ENCODE data around the gene IGFBP2. TPM values are rescaled to one million over a fixed set of nuclear protein-coding genes. Genes with fewer than 3 reads are reported as not detected.

IGFBP2 gene
- total RNA-seq, 1 donor from 2014 or later, result 371 TPM

DNA sequence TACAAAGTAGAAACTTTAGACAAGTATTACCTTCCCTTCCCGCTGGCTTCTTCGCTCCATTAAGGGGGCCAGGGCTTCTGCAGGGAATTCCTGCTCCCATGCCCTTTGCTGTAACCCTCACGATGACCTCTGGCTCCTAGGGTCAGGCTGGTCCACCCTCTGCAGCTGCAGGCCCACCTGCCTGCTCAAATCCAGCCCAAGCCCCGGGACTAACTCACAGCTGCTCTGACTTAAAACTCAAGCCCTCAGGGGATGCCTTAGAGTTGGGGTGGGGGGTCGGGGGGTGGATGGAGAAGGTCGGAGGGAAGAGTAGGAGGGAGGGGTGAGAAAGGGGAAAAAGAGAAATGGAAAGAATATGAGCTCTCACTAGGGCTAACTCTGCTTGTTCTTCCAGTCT is 57.2 kb downstream of the IGFBP2 start:
- Histone ChIP-seq H3F3A (ENCODE audit: low read depth) (peaks cover 50% of the 10 kb centered on the region), H3K4me1 (peaks cover 38% of the 10 kb centered on the region), H3K36me3 (peaks cover 8% of the 10 kb centered on the region), H3K79me2 (ENCODE audit: low read depth) (peaks cover 49% of the 10 kb centered on the region), H3K4me3 (peak overlapping the region; percentile 80), H2AFZ (replicated peaks) (no peak overlapping the region), H3K9me3 (ENCODE audit: low read depth) (no peaks in the 10 kb centered on the region), H3K27me3 (no peaks in the 10 kb centered on the region), H3K9ac (no peak overlapping the region), H4K20me1 (ENCODE audit: low read depth) (peaks cover 62% of the 10 kb centered on the region), H3K27ac (peak overlapping the region; percentile 58), H3K4me2 (peak overlapping the region; percentile 96)
- TF ChIP-seq, protein P1, sequence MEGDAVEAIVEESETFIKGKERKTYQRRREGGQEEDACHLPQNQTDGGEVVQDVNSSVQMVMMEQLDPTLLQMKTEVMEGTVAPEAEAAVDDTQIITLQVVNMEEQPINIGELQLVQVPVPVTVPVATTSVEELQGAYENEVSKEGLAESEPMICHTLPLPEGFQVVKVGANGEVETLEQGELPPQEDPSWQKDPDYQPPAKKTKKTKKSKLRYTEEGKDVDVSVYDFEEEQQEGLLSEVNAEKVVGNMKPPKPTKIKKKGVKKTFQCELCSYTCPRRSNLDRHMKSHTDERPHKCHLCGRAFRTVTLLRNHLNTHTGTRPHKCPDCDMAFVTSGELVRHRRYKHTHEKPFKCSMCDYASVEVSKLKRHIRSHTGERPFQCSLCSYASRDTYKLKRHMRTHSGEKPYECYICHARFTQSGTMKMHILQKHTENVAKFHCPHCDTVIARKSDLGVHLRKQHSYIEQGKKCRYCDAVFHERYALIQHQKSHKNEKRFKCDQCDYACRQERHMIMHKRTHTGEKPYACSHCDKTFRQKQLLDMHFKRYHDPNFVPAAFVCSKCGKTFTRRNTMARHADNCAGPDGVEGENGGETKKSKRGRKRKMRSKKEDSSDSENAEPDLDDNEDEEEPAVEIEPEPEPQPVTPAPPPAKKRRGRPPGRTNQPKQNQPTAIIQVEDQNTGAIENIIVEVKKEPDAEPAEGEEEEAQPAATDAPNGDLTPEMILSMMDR (IDR thresholded peaks at IDR 0.05), result no peak
- TF ChIP-seq EZH2phosphoT487 (IDR thresholded peaks at IDR 0.05) (no peak), EZH2 (IDR thresholded peaks at IDR 0.05) (no peak)
- no peaks in the 10 kb centered on the region for H3K36me3 Mint-ChIP-seq
- peak overlapping the region; percentile 38 for H3K4me3 Mint-ChIP-seq
- peak; percentile 83 for DNase-seq (ENCODE audit: low spot score)
- H3K4me1 Mint-ChIP-seq, result peaks cover 50% of the 10 kb centered on the region
- H3K9me3 Mint-ChIP-seq, result no peaks in the 10 kb centered on the region
- peak overlapping the region; percentile 55 for H3K27ac Mint-ChIP-seq
- peaks cover 13% of the 10 kb centered on the region for H3K27me3 Mint-ChIP-seq (ENCODE audit: insufficient read depth, low read depth)

DNA sequence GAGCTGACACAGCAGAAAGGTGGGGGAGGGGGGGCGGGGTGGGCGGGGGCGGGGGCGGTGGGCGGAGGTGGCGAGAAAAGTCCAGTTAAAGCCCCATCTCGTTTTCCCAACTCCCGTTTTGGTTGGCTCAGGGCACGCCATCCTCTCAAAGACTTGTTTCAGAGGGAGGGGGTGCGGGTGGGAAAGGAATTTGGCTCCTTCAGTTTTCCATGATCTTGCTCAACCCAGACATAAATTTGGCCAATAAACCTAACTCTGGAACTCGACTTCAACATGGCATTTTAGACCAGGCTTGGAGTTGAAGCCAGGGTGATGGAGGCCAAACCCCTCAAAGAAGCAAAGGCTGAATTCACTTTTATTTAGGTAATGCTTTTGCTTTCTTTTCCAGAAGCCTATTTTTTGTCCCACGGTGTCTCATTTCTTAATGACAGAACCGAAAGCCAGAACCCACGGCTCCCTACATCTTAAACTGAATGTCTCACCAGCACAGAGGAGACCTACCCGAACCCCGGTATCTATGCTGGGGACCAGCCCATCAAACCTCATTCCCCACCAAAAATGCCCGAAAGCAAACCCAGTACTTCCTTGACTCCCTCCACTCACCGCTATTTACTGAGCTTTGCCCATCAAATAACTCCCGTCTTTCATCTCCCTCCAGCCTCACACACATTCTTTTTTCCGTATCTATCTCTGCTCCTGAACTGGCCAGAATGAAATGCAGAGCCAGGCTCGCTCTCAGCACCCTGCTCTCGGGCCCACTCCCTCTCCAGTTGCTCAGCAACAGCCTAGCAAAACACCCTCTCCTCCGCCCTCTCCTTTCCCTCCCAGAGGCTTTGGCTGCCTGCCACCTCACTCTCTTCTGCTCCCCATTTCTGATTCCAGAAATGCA is 57.9 kb downstream of the IGFBP2 start:
- no peak overlapping the region for H2AFZ ChIP-seq (replicated peaks)
- peak; percentile 81 for DNase-seq (ENCODE audit: low spot score)
- Mint-ChIP-seq H3K4me1 (peaks cover 54% of the 10 kb centered on the region), H3K27me3 (ENCODE audit: insufficient read depth, low read depth) (peaks cover 13% of the 10 kb centered on the region), H3K9me3 (no peaks in the 10 kb centered on the region), H3K27ac (peak overlapping the region; percentile 71), H3K36me3 (no peaks in the 10 kb centered on the region), H3K4me3 (peak overlapping the region; percentile 94)
- peaks cover 44% of the 10 kb centered on the region for H3K4me1 ChIP-seq
- peak overlapping the region; percentile 96 for H3K4me2 ChIP-seq
- TF ChIP-seq, protein P1 (IDR thresholded peaks at IDR 0.05), result no peak
- no peak for TF ChIP-seq EZH2 (IDR thresholded peaks at IDR 0.05)
- TF ChIP-seq EZH2phosphoT487 (IDR thresholded peaks at IDR 0.05), result no peak
- H3K4me3 ChIP-seq, result peak overlapping the region; percentile 80
- no peak overlapping the region for H3K9ac ChIP-seq
- peaks cover 56% of the 10 kb centered on the region for H4K20me1 ChIP-seq (ENCODE audit: low read depth)
- no peaks in the 10 kb centered on the region for H3K9me3 ChIP-seq (ENCODE audit: low read depth)
- peaks cover 49% of the 10 kb centered on the region for H3K79me2 ChIP-seq (ENCODE audit: low read depth)
- H3K36me3 ChIP-seq, result peaks cover 8% of the 10 kb centered on the region
- no peaks in the 10 kb centered on the region for H3K27me3 ChIP-seq
- H3K27ac ChIP-seq, result peak overlapping the region; percentile 58
- H3F3A ChIP-seq (ENCODE audit: low read depth), result peaks cover 57% of the 10 kb centered on the region

DNA sequence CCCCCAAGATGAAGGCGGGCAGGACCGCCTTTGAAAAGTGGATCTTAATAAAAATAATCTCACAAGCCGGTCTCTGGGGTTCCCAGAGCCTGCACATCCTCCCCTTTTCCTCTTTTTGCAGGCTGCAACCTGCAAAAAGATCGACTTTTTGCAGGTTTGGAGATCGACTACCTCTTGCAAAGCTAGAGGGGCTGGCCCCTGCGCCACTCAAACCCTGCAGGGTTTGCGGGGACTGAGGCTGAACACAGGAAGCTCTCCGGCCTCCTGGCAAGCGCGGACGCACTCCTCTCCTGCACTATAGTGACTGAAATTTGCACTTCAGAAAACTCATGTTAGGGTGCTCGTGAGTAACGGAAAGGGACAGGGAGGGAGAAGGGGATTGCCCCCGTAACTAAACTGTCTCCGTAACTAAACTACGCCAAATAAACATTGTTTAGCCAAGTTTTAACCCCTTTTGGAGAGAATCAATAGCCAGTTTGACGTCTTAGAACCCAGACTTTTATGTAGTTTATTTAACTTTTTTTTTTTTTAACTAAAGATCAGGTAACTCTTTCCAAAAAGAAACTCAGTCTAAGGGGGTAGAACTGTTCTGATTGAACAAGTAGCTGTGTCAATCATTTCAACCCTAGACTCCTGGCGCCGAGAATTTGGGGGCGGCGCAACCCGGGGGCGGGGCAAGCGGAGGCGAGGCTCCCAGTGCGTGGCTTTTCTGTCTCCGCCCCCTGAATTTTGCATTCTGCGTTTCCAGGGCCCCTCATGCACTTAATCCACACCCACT is 59.6 kb downstream of the IGFBP2 start:
- peaks cover 68% of the 10 kb centered on the region for H3K4me1 Mint-ChIP-seq
- H2AFZ ChIP-seq (replicated peaks), result no peak overlapping the region
- peaks cover 13% of the 10 kb centered on the region for H3K27me3 Mint-ChIP-seq (ENCODE audit: insufficient read depth, low read depth)
- peaks cover 55% of the 10 kb centered on the region for H3K4me1 ChIP-seq
- H3K9me3 Mint-ChIP-seq, result no peaks in the 10 kb centered on the region
- H3K27ac ChIP-seq, result peak overlapping the region; percentile 78
- no peaks in the 10 kb centered on the region for H3K9me3 ChIP-seq (ENCODE audit: low read depth)
- H3K36me3 ChIP-seq, result peaks cover 6% of the 10 kb centered on the region
- peak; percentile 94 for DNase-seq (ENCODE audit: low spot score)
- peak overlapping the region; percentile 52 for H3K9ac ChIP-seq
- peak overlapping the region; percentile 96 for H3K4me2 ChIP-seq
- peak overlapping the region; percentile 80 for H3K4me3 ChIP-seq
- H3F3A ChIP-seq (ENCODE audit: low read depth), result peaks cover 62% of the 10 kb centered on the region
- peak overlapping the region; percentile 91 for H3K27ac Mint-ChIP-seq
- H3K79me2 ChIP-seq (ENCODE audit: low read depth), result peaks cover 49% of the 10 kb centered on the region
- H3K36me3 Mint-ChIP-seq, result no peaks in the 10 kb centered on the region
- no peaks in the 10 kb centered on the region for H3K27me3 ChIP-seq
- no peak for TF ChIP-seq EZH2 (IDR thresholded peaks at IDR 0.05)
- TF ChIP-seq, protein P1 (IDR thresholded peaks at IDR 0.05), result no peak
- TF ChIP-seq EZH2phosphoT487 (IDR thresholded peaks at IDR 0.05), result no peak
- H3K4me3 Mint-ChIP-seq, result peak overlapping the region; percentile 94
- peaks cover 38% of the 10 kb centered on the region for H4K20me1 ChIP-seq (ENCODE audit: low read depth)
